EH (cell line): Measurements from ENCODE around the gene NDUFAF8.
"Not testable (repeated sequence)": the region's sequence is repeated elsewhere in the genome, so short reads cannot be mapped to it uniquely, and the experiment has no call there.

ENCODE experiments used
- DNase-seq: peaks from one replicate; pipeline ENCODE4 v3.0.0-alpha.2; 2015; ENCODE audit warnings: low read depth

Gene NDUFAF8

DNA sequence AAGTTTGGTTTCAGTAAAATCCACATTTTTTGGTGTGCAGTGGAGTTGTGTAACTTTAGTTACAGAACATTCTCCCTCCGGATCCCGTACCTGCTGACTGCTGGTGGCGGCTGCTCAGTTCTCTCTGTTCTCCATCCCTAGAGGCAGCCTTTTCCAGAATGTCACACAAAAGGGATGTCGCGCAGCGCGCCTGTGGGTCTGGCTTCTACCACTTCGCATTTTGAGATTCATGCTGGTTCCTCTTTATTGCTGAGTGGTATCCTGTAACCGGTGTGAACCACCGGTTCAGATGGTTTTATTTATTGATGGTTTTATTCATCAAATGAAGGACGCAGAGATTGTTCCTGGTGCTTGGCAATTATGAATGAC, 15.4 kb upstream of the NDUFAF8 start:
- no peak for DNase-seq

DNA sequence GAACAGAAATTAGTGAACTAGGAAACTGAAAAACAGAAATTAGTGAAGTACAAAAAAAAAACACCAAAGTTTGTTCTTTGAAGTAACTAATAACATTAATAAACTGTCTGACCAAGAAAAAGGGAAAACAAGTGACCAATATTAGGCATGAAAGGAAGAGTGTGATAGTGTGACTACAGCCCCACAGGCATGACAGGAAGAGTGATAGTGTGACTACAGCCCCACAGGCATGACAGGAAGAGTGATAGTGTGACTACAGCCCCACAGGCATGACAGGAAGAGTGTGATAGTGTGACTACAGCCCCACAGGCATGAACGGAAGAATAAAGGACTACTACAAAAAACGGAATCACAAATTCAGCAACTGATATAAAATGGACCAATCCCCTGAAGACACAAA, 11.5 kb upstream of the NDUFAF8 start:
- DNase-seq = not testable (repeated sequence)

DNA sequence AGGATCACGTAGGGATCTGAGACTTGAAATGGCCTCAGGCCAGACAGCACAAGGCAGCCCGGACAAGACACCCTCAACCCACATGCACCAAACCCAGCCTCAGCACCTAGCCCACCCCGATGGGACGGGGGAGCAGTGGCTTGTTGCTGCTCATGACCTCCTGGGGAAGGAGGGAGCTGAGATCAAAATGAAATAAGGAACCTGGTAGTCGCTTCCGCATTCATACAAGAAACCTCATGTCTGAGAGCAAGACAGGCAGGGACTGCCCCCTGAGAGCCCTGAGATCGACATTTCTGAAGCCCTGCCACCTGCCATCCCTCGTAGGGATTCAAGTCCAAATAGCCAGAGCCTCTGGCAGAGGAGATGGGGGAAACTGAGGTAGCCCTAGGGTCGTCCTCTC, 10.7 kb upstream of the NDUFAF8 start:
- no peak for DNase-seq

DNA sequence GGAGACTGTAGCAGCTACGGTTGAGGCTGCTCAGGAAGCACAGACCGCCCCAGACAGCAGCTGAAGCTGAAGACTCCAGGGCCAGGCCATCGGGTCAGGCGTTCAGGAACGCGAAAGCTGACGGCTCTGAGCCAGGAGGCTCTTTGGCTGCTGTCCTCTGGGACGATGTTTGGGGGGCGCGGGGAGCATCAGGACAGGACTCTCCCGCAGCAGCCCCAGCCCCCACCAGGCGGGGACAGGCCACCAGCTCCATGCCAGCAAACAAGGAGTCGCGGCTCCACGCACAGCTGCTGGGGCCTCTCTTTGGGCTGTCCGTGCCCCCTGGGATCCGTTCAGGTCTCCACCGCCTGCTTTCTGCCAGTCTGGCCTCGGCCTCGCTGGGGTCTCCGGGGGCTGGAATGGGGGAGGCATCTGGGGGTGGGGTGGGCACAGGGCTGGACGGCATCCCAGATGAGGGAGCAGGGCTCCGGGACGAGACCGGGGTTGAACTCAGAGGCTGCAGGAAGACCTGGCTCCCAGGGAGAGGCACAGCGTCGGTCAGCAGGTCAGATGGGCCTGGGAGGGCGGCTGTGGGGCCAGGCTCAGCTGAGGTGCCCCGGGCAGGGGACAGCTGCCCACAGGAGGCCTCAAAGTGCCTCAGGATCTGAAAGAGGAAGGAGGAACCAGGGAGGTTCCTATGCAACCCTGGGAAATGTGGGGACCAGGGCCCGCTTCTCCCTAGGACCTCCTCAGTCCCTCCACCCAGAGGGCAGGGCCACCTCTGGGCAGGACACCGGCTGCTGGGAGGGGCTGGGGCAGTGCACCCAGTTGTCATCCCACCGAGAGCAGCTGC, 10.1 kb upstream of the NDUFAF8 start:
- no peak for DNase-seq

DNA sequence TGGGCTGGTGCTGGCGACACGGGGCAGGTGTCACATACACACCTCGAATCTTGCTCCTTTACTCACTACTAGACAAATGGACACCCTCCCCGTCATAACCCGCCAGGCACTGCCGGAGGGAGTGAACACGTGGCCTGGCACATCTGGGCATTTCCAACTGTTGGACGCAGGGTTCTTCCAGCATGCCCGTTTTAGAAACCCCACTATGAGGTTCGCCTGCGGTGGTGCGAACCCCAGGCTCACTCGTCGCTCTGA, 9.5 kb upstream of the NDUFAF8 start:
- no peak for DNase-seq

DNA sequence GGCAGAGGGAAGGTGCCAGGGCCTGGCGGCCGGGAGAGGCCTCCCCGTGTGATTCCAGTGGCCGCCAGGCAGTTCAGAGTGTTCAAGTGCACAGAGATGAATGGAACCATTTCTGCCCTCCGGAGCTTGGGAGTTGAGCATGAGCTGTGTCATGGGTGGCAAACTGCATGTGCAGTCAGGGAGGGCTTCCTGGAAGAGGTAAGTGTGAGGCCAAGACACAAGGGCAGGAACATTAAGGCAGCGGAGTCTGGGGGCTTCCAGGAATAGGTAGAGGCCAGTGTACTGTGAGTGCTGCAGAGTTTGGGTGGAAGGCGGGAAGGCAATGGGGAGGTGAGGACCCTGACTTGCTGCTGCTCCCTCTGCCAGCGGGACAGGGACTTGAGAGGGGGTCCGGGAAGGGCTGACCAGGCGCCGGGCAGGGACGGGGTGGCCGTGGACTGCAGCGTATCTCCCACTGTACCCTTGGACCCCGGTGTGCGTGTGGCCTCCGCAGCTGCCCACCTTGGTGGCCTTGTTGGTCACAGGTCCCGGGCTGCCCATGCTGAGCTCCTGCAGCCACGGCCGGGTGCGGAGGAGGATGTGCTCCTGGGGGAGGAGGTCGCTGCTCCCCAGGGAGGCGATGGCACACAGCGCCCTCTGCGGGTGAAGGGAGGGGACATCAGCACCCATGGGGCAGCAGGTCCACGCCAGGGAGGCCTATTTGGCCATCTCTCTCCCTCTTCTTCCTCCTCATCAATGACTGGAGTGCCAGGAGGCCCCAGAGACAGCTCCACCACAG, 8.9 kb upstream of the NDUFAF8 start:
- no peak for DNase-seq

DNA sequence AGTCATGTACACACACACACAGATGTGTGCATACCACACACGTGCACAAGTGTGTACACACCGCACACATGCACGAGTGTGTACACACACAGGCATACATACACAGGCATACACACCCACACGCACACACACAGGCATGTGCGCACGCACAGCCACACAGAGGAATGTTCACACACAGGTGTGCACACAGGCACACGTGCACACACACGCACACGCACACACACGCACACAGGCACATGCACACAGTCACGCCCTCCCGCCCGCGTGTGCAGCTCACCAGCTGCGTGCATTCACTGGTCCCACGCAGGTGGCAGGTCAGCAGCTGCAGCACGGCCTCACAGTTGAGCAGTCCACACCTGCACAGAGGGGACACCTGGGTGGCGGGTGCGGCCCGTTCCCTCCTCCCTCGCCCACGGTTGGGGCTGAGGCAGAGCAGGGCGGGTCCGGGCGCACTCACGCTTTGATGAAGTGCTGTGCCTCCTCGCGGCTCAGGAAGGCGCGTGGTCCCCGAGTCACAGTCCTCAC, 7.9 kb upstream of the NDUFAF8 start:
- DNase-seq = no peak

DNA sequence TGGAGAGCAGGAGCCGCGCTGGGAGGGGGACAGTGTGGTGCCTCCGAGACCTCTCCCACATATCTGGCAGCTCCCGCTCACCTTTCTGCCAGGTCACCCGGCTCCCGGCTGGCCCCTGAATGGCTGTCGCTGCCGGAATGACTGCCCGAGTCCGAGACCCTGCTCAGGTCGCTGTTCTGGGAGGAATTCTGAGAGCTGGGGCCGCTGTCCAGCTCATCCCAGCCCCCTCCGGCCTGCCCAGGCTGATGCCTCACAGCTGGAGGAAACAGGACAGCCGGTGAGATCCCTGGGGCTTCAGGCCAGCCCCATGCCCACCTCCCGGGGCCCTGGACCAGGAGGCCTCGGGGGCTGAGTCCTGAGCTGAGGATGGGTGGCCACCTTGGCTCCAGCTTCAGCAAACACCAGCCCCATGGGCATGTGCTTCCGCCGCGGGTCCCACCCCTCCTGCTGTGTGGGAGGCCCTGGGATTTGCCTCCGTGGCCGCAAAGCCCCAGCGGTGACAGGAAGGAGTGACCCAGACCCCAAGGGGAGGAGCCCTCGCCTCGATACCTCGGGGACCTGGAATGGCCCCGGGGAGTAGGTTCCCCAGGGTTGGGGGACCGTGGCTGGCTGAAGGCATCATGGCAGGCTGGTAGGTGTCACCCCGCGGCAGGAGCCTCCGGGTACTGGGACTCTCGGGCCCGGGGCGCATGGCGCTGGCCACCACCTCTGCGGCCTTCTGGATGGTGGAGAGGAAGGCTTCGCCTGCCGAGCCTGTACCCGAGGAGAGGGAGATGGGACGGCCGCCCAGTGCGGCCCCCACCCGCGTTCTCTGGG, 7.1 kb upstream of the NDUFAF8 start:
- no peak for DNase-seq

DNA sequence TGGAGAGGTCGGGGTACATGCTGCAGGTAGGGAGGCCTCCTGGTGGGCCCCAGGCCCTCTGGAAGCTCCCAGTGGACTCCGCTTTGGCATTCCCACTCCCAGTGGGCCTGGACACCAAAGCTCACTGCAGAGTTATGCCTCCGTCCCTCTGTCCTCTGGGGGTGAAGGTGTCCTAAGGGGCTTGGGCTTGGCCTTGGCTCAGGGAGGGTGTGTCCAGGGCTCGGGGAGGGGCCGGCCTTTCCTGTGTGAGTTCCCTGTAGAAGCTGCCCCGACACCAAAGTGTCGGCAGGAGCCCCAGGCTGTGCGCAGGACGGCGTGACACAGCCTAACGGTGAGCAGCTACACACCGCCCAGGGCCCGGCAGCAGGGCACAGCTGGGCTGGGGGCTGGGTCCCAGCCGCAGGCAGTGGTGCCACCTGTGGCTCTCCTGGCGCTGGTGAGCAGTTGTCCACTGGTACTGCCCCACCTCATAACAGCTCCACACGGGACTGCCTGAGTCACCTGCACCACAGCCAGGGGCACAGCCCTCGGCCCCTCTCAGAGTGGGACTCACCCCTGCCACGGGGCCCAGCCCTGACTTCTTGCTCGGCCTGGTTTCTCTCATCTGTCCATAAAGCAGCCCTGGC, 6.4 kb upstream of the NDUFAF8 start:
- DNase-seq = no peak

DNA sequence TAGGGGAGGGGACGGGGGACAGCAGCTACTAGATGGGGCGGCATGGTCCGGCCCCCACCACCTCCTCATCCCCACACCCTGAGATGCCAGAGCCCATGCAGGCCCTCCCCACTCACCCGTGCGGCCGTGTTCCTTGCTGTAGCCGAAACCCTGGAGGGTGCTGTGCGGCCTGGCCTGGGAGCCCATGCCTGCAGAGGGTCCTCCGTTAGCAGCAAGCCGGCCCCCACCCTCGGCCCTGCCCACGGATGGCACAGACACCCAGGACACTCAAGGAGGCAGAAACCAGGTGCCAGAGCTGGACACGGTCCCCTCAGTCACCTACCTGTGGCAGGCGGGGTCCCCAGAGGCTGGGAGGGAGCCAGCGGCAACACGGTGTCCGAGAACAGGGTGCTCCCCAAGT, 5.8 kb upstream of the NDUFAF8 start:
- no peak for DNase-seq

DNA sequence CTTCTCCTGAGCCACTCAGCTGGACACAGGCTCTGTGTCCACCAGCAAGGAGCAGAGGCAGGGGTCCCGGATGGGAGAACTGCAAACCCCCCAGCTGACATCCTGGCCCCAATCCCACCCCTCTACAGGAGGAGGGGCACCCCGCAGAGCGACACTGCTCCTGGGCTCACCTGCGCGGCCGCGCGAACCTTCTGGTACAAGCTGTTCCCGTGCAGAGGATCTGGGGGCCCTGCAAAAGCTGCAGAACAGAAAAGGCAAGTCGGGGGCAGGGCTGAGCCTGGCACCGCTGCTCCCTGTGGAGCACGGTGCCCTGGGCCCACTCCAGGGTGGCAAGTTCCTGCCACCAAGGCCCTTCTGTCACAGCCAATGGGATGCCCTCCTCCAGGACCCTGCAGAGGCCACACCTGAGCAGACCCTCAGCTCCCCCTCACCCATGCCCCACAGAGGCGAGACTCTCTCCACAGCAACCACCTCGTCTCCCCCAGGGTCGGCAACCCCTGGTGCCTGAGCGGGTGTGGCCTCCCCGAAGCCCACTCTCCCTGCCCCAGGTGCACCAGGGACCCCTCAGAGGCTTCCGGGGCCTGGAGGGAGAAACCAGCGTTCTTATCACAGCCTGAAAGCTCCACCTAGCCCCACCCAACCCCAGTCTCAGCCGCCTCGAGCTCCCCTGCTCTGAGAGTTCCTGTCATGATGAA, 5.2 kb upstream of the NDUFAF8 start:
- DNase-seq = no peak

DNA sequence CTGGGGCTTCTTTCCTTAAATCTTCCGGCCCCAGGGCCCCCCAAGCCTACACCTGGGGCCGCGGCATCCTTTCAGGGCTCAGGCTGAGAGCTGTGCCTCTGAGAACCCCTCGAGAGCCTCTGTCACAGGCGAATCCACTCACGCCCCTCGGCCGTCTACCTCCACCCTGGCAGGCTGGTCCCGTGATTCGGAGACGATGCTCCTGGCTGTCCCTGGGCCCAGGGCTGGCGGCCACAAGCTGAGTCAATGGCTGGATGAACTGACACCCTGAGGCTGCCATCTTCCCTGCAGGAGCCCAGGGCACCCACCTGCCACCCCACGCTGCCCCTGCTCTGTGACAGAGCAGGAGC, 4.6 kb upstream of the NDUFAF8 start:
- DNase-seq = no peak

DNA sequence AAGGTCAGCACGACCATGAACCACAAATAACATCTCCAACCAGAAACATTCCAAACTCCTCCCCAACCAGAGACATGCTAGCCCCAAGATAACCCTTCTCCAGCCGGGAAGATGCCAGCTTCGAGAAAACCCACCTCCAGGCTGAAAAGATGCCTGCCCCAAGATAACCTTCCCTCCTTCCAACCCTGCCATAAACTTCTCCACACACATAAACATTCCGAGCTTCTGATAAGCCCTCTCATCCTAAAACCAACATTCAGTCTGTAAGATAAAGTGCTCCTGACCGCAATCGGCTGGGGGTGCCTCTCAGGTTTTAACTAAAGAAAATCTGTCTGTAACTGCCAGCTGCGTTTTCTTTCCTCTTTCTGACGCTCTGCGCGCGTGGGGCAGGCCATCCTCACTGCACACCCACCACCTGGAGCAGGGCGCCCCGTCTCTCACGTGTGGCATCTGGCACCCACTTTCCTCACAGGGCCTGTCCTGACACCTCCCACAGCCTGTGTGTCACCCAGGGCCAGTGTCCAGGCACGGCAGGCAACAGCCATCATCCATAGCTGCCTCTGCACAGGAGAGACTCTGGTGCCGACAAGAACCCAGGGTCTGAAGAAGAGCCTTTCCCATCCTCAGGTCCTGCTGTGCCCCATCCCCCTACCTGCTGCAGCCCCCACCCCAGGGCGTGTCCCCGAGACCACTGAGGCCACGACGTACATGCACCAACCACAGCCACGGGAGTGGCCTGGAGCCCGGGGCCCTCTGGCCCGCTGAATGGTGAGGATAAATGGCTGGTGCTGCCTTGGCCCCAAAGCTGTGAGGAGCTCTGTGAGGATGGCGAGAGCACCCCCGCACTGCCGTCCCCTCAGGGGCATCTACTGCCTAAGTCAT, 3.9 kb upstream of the NDUFAF8 start:
- no peak for DNase-seq

DNA sequence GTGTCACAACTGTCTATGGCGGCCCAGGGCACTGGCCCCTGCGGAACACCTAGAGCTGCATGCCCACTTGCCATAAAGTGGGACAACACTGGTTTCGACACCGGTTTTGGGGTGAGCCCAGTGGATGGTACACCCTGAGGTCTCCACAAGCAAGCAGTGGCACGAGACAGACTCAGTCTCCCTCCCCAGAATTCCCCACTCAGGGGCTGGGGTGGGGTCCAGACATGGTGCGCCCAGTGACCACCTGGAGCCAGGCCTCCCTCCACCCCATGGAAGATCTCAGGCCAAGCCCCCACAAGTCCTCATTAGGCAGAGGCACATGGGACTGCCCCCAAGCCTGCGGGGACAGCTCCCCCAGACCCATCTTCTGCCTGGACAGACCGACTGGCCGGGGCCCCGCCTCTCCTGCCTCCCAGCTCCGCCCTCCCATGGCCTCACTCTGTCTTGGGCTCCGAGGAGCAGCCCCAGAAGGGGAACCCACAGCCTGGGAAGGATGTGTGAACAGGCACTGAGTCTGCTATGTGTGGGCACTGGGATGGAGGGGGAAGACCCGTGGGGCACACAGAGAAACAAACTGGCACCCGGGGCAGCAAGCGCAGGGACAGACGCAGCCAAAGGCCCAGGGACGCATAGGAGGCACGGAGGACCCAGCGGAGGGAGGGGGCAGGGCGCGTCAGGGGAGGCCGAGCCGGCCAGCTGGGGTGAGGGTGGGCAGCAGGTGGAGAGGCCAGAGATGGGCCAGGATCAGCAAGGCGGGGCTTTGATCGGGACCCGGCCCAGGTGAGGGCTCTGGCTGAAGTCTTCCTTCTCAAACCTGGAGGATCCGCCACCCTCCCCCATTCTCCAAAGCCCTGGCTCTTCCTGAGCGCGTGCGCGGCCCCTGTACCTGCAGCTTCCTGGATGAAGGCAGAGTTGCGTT, 3.0 kb upstream of the NDUFAF8 start:
- DNase-seq = no peak

DNA sequence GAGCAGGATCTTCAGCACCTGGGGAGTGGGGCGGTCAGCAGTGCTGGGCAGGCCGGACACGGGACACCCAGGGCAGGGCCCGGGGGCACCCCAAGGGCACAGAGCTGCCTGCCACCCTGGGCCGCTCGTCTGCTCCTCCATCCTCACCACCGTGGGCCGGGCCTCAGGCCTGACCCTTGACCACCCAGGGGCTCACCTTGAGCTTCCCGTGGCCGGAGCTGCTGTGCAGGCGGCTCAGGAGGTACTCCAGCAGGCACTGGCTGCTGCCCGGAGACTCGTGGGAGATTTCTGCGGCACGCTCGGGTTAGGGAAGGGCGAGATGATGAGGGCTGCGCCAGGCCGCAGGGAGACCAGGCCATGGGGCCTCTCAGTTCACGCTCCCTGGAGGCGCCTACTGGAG, 2.3 kb upstream of the NDUFAF8 start:
- DNase-seq = no peak

DNA sequence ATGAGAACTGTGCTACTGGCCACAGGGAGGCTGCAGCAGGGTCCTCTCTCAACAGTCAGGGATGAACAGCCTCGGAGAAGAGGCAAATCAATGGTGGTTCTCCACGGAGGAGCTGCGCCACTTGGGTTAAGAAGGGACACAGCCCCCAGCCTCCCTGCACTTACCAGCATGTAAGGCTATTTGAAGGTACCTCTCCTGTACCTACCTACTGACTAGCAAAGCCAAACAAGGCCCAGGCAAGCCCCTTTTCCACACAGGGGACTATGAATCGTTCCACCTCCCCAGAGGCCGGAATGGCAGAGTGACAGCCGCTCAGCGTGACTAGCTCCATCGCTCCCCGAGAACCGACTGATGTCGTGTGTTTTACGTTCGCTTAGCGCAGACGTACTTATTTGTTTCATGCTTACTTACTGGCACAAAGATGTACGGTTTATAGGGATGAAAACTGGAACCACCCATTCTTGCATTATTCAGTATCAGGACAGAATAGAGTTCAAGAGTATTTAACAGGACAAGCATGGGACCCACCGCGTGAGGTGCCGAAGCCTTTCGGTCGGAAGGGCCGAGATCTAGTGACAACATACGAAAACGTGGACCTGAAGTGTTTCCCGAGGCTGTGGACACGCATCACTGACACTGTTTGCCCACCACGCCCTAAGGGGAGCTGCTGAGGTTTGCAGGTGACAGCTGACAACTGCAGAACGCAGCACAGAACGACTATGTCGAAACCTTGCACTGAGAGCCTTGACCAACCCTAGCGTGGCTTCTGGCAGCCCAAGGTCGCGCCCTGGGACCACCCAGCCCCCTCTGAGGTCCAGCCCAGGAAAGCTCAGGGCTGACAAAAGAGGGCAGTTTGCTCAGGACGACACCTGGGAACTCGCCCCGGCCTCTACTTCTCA, 1.3 kb upstream of the NDUFAF8 start:
- no peak for DNase-seq

DNA sequence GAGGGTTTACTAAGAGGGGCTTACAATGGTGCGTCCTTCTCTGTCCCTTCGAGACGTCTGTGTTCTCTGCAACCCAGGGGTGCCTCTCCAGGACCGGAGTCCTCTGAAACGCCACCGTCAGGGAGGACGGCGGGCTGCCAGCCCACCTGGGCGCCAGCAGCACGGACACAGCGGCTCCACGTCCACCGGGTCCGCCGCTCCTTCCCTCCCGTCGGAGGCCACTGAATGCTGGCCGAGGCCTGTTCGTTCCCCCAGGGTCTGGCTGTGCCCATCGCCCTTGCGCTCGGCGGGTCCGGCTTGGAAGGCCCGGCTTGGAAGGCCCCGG, 666 bp upstream of the NDUFAF8 start:
- DNase-seq = no peak

DNA sequence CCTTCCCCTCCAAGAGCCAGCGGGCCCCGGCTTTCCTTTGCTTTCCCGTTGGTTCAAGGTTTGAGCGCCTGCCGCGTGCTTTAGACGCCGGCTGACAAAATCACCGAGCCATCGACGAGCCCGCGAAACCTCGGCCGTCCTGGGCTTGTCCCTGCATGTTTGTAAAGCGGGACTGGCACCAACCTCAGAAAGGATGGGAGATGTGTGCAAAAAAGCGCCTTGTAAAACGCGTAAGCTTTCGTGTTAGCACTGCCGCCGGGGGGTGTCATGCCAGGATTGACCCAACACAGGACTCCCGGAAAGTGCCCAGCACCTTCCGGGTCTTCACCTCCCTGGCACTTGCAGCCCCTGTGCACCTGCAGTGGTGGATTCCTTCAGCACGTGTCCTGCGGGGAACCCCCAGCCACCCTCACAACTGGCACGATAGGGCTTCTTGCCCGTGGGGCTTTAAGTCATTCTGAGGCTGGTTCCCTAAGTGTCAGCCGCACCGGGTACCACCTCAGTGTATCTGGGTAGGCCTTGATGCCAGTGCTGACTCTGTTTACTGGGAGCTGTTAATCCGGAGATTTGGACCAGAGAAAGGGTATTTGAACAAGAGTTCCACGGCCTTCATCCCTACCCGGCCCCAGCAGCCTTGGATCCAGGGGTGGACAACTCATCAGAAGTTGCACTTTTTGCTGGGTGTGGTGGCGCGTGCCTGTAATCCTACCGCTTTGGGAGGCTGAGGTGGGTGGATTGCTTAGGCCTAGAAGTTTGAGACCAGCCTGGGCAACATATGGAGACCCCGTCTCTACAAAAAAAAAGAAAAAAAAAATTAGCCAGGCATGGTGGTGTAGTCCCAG, 817 bp downstream of the NDUFAF8 start:
- peak; percentile 39 for DNase-seq
